ENCODE data around the gene POU2F1.

The POU2F1 gene

DNA sequence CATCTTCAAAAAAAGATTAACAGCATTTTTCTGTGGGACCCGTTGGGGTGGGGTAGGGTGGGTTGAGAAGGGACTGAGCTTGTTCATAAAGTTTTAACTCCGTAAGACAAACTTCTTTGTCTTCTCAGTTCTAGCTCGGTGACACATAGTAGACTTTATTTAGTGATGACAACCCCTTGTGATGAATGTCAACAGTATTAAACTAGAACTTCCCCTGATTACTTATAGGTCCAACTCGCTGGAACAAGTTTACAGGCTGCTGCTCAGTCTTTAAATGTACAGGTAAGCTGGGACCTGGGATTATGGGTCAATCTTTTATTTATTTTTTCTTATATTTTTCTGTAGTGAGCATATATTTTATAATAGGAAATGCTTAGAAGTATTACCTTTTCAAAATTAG, 149.2 kb downstream of the POU2F1 start:
- Mint-ChIP-seq H3K4me3 (no peak overlapping the region), H3K36me3 (ENCODE audit: low read depth) (peaks cover 26% of the 10 kb centered on the region), H3K27me3 (no peaks in the 10 kb centered on the region), H3K27ac (no peak overlapping the region), H3K9me3 (no peaks in the 10 kb centered on the region), H3K4me1 (ENCODE audit: low read depth) (no peaks in the 10 kb centered on the region)
- intact Hi-C loops (cut with micrococcal nuclease) = no loop called here

DNA sequence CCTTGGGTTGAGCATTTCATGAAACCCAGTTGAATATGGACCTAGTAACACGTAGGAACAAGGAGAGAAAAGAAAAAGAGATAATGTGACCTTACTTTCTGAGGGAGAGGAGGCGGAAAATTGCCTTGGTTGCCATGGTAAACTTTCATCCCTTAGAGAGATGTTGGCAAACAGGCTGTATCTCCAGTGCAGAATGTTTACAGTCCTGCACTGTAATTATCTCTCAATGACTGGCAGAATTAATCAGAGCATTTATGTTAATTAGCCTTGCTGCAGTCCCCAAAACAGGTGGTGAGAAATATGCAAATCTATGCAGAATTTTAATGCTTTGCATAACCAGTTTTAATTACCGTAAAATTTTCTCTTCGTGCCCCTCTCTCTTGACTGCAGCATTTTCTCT, 150.3 kb downstream of the POU2F1 start:
- intact Hi-C loops (cut with micrococcal nuclease) = no loop called here
- Mint-ChIP-seq H3K9me3 (no peaks in the 10 kb centered on the region), H3K27ac (no peak overlapping the region), H3K4me1 (ENCODE audit: low read depth) (no peaks in the 10 kb centered on the region), H3K4me3 (no peak overlapping the region), H3K27me3 (no peaks in the 10 kb centered on the region), H3K36me3 (ENCODE audit: low read depth) (peaks cover 27% of the 10 kb centered on the region)

DNA sequence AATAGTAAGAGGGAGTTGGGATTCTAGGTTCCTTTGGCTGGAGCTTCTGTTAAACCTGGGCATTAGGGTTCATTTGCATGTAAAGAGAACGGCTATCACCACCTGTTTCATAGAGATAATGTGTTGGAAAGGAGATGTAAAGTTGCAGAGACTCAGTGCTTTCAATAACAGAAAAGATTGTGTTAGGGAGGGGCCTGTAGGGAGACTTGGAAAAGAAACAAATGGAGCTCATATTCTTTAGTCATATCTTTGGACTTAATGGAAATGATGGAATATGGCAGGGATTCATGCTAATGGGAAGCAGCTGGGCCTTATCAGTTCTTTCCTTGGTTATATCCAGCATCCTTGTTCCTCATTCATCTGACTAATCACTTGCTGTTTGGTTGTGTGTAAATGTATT, 152.7 kb downstream of the POU2F1 start:
- Mint-ChIP-seq H3K27me3 (no peaks in the 10 kb centered on the region), H3K4me1 (ENCODE audit: low read depth) (no peaks in the 10 kb centered on the region), H3K36me3 (ENCODE audit: low read depth) (peaks cover 29% of the 10 kb centered on the region), H3K4me3 (no peak overlapping the region), H3K9me3 (no peaks in the 10 kb centered on the region), H3K27ac (no peak overlapping the region)
- intact Hi-C loops (cut with micrococcal nuclease) = no loop called here

DNA sequence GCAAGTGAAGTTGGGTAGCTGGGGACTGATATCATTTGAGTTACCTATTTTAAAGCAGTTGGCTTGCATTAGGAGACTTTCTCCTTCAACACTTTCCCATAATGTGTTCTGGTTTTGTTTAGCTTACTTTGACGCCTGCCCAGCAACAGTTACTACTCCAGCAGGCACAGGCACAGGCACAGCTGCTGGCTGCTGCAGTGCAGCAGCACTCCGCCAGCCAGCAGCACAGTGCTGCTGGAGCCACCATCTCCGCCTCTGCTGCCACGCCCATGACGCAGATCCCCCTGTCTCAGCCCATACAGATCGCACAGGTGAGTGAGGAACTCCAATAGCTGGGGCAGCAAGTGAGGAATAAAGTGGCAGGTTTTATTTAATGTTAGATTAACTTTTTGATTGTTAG, 153.3 kb downstream of the POU2F1 start:
- Mint-ChIP-seq H3K36me3 (ENCODE audit: low read depth) (peaks cover 35% of the 10 kb centered on the region), H3K9me3 (no peaks in the 10 kb centered on the region), H3K4me3 (no peak overlapping the region), H3K4me1 (ENCODE audit: low read depth) (no peaks in the 10 kb centered on the region), H3K27ac (no peak overlapping the region), H3K27me3 (no peaks in the 10 kb centered on the region)
- intact Hi-C loops (cut with micrococcal nuclease) = no loop called here

DNA sequence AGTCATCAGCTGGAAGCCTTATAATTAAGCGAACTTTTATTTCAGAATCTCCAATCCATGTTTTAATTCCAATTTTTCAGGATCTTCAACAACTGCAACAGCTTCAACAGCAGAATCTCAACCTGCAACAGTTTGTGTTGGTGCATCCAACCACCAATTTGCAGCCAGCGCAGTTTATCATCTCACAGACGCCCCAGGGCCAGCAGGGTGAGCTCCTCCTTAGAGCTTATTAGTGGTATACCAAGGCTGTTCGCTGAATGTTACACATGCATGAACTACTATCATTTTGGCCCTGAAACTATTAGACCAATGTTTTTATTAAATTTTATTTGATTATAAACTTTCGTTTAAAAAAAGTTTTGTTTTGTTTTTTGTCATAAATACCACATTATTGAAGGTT, 155.3 kb downstream of the POU2F1 start:
- Mint-ChIP-seq H3K9me3 (no peaks in the 10 kb centered on the region), H3K36me3 (ENCODE audit: low read depth) (peaks cover 42% of the 10 kb centered on the region), H3K4me3 (no peak overlapping the region), H3K27ac (no peak overlapping the region), H3K27me3 (no peaks in the 10 kb centered on the region), H3K4me1 (ENCODE audit: low read depth) (no peaks in the 10 kb centered on the region)
- intact Hi-C loops (cut with micrococcal nuclease) = no loop called here

DNA sequence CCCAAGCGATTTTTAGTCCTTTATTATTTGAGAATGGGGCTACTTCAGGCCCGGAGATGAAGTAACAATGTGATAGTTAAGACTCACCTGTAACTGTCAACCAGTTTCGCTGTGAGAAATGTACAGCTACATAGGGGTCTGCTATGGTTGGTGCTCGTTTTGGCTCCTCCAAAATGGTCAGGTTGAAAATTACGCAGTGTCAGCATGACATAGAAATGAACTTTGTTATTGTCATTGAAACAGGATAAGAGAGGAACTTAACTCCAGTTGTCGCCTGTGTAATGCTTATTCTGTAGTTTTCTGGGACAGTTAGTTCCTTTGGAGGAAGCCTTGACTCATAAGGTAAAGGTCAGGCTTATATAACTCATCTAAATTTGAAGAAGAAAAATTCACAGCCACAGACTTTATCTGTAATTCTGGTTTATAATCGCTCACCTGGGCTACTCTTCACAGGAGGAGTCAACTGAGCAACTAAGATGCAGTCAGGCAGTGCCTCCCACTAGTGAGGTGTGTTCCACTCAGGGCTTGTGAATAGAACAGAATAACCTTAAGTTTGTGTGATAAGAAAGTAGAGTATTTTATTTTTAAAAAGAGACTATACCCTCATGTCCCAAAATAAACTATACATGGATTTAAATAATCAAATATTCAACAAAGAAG, 166.7 kb downstream of the POU2F1 start:
- Mint-ChIP-seq H3K9me3 (no peaks in the 10 kb centered on the region), H3K27me3 (no peaks in the 10 kb centered on the region), H3K4me1 (ENCODE audit: low read depth) (peaks cover 10% of the 10 kb centered on the region), H3K36me3 (ENCODE audit: low read depth) (peaks cover 52% of the 10 kb centered on the region), H3K27ac (peak overlapping the region; percentile 22), H3K4me3 (no peak overlapping the region)
- intact Hi-C loops (cut with micrococcal nuclease) = no loop called here

DNA sequence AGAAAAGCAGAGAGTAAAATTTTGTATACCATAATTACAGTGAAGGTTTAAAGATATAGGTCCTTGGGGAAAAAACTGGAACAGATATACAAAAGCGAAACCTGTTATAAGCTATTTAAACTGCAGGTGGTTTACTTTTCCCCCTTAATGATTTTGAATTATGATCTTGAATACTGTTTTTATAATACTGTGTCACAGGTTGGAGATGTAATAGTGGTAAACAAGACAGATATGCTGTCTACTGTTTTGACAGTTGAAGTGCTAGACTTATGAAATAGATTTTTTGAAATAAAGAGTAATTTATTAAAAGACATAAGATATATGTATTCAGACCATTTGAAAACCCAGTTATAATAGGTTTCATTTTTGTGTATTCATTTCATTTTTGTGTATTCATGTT, 168.3 kb downstream of the POU2F1 start:
- Mint-ChIP-seq H3K27me3 (no peaks in the 10 kb centered on the region), H3K27ac (no peak overlapping the region), H3K36me3 (ENCODE audit: low read depth) (peaks cover 50% of the 10 kb centered on the region)

DNA sequence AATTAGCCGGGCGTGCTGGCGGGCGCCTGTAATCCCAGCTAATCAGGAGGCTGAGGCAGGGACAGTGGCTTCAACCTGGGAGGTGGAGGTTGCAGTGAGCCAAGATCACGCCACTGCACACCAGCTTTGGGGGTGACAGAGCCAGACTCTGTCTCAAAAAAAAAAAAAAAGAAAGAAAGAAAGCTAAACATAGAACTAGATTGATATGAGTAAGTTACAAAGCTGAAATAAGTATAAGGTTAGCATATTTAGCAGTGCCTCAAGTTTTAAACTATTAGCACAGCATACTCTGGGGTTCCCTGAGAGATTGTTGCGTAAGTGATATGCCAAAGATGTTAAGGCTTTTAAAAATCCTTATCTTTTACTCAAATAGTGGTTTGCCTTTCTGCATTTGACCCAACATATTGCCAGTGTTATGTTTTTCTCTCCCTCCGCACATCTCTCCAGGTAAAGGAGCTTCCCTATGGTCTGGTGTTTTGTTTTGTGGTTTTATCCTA, 171.6 kb downstream of the POU2F1 start:
- no peaks in the 10 kb centered on the region for H3K9me3 Mint-ChIP-seq
- peaks cover 31% of the 10 kb centered on the region for H3K36me3 Mint-ChIP-seq (ENCODE audit: low read depth)
- intact Hi-C loops (cut with micrococcal nuclease) = no loop called here
- peaks cover 2% of the 10 kb centered on the region for H3K4me1 Mint-ChIP-seq (ENCODE audit: low read depth)
- H3K27ac Mint-ChIP-seq = no peak overlapping the region
- H3K27me3 Mint-ChIP-seq = no peaks in the 10 kb centered on the region
- no peak overlapping the region for H3K4me3 Mint-ChIP-seq

More for the DNA sequence above, 168.3 kb downstream of the POU2F1 start:
- H3K4me3 Mint-ChIP-seq = no peak overlapping the region
- intact Hi-C loops (cut with micrococcal nuclease) = no loop called here
- no peaks in the 10 kb centered on the region for H3K9me3 Mint-ChIP-seq
- H3K4me1 Mint-ChIP-seq (ENCODE audit: low read depth) = peaks cover 10% of the 10 kb centered on the region

DNA sequence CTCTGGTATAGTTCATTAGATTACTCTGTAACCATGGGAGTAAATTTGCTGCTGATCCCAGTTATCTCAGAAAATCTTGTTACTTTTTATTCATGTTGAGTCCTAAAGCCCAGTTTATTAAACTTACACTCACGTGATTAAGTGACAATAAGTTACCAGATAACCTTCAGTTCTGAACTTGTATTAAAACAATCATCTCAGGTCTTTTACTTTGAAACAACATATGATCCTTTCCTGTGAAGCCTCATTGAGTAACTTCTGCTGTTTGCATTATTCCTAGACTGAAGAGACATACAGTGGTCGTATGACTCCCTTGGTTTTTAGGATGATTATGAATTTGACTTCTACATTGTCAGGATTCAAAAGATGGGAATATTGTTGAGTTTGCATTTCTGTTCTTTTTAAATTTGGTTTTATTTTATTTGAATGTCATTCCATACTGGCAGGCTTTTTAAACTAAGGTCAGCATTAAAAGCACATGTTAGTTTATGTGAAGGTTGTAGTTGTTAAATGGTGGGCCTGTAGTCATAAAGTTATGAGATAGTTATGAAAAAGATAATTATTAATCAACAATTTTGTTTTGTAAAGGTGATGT, 179.8 kb downstream of the POU2F1 start:
- Mint-ChIP-seq H3K4me1 (ENCODE audit: low read depth) (no peaks in the 10 kb centered on the region), H3K27me3 (no peaks in the 10 kb centered on the region), H3K36me3 (ENCODE audit: low read depth) (peaks cover 63% of the 10 kb centered on the region), H3K9me3 (no peaks in the 10 kb centered on the region), H3K4me3 (no peak overlapping the region), H3K27ac (no peak overlapping the region)
- intact Hi-C loops (cut with micrococcal nuclease) = loop anchor here (2.0 to 5.0 kb wide), 3 partner anchors 42 to 157 kb away; no protein-coding TSS in a partner anchor

DNA sequence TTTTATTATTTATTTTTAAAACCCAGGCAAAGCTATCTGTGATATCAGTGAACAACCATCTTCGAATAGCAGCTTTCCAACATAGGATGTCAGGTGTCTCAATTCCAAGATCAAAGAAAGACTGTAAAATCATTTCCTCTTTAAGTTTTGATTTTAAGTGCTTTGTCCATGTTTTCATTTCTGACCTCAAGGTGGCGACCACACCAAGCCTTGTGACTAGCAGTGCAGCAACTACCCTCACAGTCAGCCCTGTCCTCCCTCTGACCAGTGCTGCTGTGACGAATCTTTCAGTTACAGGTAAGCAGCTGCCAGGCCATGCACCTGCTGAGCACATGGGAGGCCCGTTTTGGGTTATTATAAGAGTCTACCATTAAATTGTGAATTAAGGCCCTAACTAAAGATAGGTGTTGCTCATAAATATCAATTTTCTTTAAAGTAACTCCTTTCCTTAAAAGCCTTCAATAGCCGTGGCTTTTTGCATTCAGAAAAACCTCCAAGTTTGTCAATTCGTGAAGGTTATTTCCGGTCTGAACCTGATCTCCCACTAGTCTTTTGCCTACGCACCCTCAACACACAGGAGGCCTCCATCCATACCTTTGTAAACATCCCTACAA, 180.7 kb downstream of the POU2F1 start:
- Mint-ChIP-seq H3K4me3 (no peak overlapping the region), H3K4me1 (ENCODE audit: low read depth) (no peaks in the 10 kb centered on the region), H3K27ac (no peak overlapping the region), H3K27me3 (no peaks in the 10 kb centered on the region), H3K9me3 (no peaks in the 10 kb centered on the region), H3K36me3 (ENCODE audit: low read depth) (peaks cover 68% of the 10 kb centered on the region)
- intact Hi-C loops (cut with micrococcal nuclease) = loop anchor here (1.0 to 5.0 kb wide), 4 partner anchors 41 to 156 kb away; no protein-coding TSS in a partner anchor

DNA sequence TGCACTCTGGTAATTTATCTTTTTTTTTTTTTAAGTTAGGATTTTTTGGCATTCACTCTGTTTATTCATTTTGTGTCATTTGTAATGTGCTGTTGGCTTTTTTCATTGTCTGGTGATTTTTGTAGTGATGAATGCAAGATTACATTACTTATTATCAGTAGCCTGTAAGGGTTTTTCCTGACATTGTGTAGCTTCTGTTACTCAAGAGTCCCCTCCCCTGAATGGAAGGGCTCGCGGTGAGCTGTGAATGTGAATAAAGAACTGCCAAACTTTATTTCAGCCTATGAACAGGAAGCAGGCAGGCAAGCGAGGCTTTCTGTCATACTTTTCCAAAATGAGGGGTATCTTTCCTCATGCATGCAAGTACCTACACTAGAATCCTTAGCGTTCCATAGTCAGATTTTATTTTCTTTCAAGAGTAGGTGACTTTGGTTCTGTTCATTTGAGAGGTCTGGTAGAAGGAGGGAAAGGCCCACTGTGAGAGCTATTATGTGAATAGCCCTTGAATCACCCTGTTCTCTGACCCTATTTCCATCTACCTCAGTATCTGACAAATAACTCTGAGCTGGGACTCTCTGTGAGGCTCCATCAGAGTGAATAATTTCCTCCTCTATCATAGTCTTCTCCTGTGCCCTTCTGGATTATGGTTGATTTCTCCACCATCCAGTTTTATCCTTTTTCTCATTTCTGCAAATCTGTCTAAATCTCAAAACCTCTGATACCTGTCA, 183.6 kb downstream of the POU2F1 start:
- intact Hi-C loops (cut with micrococcal nuclease) = loop anchor here (5.0 kb wide), 2 partner anchors 137 to 153 kb away; no protein-coding TSS in a partner anchor
- no peak overlapping the region for H3K4me3 Mint-ChIP-seq
- H3K27ac Mint-ChIP-seq = no peak overlapping the region
- peaks cover 55% of the 10 kb centered on the region for H3K36me3 Mint-ChIP-seq (ENCODE audit: low read depth)
- no peaks in the 10 kb centered on the region for H3K4me1 Mint-ChIP-seq (ENCODE audit: low read depth)
- no peaks in the 10 kb centered on the region for H3K9me3 Mint-ChIP-seq
- no peaks in the 10 kb centered on the region for H3K27me3 Mint-ChIP-seq

DNA sequence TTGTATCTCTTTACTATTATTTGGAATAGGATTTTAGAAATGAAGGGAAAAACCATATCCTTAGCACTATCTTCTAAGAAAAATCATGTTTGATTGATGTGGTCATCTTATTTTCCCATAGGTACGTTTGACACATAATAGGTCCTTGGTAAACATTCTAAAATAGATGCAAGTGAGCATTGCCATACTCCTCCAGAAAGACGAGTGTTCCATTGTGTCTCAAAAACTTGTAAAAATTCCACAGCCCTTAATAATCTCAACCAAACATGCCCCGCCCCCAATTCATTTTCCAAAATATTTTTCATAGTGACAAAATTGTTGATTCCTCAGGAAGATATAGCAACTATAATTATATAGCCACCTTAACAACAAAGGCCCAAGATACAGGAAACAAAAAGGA, 184.2 kb downstream of the POU2F1 start:
- intact Hi-C loops (cut with micrococcal nuclease) = loop anchor here (5.0 kb wide), 2 partner anchors 138 to 152 kb away; no protein-coding TSS in a partner anchor
- Mint-ChIP-seq H3K27ac (no peak overlapping the region), H3K4me3 (no peak overlapping the region), H3K27me3 (no peaks in the 10 kb centered on the region), H3K4me1 (ENCODE audit: low read depth) (no peaks in the 10 kb centered on the region), H3K36me3 (ENCODE audit: low read depth) (peaks cover 56% of the 10 kb centered on the region), H3K9me3 (no peaks in the 10 kb centered on the region)

DNA sequence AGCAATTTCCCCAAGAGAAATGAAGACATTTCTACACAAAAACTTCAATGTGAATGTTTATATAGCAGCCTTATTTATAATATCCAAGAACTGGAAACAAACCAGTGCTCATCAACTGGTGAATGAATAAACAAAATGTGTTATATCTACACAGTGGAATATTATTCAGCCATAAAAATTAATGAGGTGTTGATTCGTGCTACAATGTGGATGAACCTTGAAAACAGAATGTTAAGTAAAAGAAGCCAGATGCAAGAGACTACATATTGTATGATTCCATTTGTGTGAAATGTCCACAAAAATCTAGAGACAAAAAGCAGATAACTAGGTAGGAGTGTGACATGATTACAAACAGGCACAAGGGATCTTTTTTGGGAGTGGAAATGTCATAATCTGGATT, 187.7 kb downstream of the POU2F1 start:
- no peaks in the 10 kb centered on the region for H3K27me3 Mint-ChIP-seq
- peaks cover 7% of the 10 kb centered on the region for H3K4me1 Mint-ChIP-seq (ENCODE audit: low read depth)
- H3K9me3 Mint-ChIP-seq = no peaks in the 10 kb centered on the region
- intact Hi-C loops (cut with micrococcal nuclease) = no loop called here
- no peak overlapping the region for H3K4me3 Mint-ChIP-seq
- no peak overlapping the region for H3K27ac Mint-ChIP-seq
- H3K36me3 Mint-ChIP-seq (ENCODE audit: low read depth) = peaks cover 59% of the 10 kb centered on the region

DNA sequence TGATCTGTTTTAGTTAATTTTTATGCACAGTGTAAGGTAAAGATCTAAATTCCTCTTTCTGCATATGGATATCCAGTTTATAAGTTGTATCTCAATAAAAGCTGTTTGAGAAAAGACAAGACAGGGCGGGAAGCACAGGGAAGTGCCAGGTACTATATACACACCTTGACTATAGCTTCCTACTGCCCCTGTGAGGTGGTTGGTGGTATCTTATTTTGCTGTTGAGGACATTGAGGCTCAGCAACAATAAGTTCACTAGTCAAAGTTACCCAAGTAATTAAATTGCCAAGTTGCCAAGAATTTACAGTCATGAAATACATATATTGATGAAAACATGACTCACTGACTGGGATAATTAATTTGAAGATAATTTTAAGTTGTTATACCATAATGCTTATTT, 188.5 kb downstream of the POU2F1 start:
- Mint-ChIP-seq H3K4me1 (ENCODE audit: low read depth) (peaks cover 8% of the 10 kb centered on the region), H3K36me3 (ENCODE audit: low read depth) (peaks cover 54% of the 10 kb centered on the region), H3K27ac (no peak overlapping the region), H3K9me3 (no peaks in the 10 kb centered on the region), H3K27me3 (no peaks in the 10 kb centered on the region), H3K4me3 (no peak overlapping the region)
- intact Hi-C loops (cut with micrococcal nuclease) = no loop called here

All from dendritic cell treated with granulocyte-macrophage colony-stimulating factor and Interleukin-4, amounts not matched to agents 40 ng/mL and 50 ng/mL, for 4 days (primary cell).